GM12878 (cell line): Measurements from ENCODE around the gene DHRS9. TPM values are rescaled to one million over a fixed set of nuclear protein-coding genes. Genes with fewer than 3 reads are reported as not detected.

Source experiments
- ATAC-seq: fragments of 200-7000 bp; cut with Tn5 transposase; 3 replicates; pipeline ENCODE4 v1.9.1; 2020; ENCODE audit warnings: mild to moderate bottlenecking, moderate library complexity
- BruUV-seq: library from RNA; stranded (reverse); fragments of 400-500 nt; replicated peaks from 2 replicates; lab custom pipeline; 2021; lab: Mats Ljungman, UMichigan
- CTCF ChIA-PET: fragments of 300-600 bp; sonication (Branson Sonifier 250); formaldehyde crosslinking; extraction: SDS; loops from one replicate; lab custom pipeline; 2021; ENCODE audit warnings: inconsistent platforms; lab: Yijun Ruan, JAX
- POLR2A ChIA-PET: fragments of 350-600 bp; formaldehyde crosslinking; extraction: SDS; loops from one replicate; lab custom pipeline; 2021; ENCODE audit warnings: inconsistent platforms; lab: Charles Lee
- RAD21 ChIA-PET: fragments of 300-600 bp; sonication (Branson Sonifier 250); formaldehyde crosslinking; loops from one replicate; lab custom pipeline; 2023; ENCODE audit warnings: antibody characterized with exemption; ENCODE audit not compliant: unreplicated experiment; lab: Charles Lee
- SMC1A ChIA-PET: fragments of 300-600 bp; sonication (Branson Sonifier 250); formaldehyde crosslinking; loops from one replicate; lab custom pipeline; 2023; ENCODE audit not compliant: unreplicated experiment, uncharacterized antibody; lab: Charles Lee
- DNase-seq: peaks from one replicate; pipeline ENCODE4 v3.0.0-alpha.2; 2011; ENCODE audit warnings: low read depth, low spot score
- FAIRE-seq: peaks from 3 replicates; lab custom pipeline; 2011; peaks lifted over from hg19 to GRCh38; lab: Jason Lieb, UNC
- H2AFZ ChIP-seq: 2 replicates; pipeline ENCODE4 v1.6.0; 2011; ENCODE audit warnings: low read depth, low read length, control low read depth; ENCODE audit not compliant: control insufficient read depth
- H3K27ac ChIP-seq: 2 replicates; pipeline ENCODE4 v1.5.1; 2011; ENCODE audit warnings: control low read depth; ENCODE audit not compliant: control insufficient read depth, insufficient read depth
- H3K27me3 ChIP-seq, 2 experiments: replicated peaks in 1 of 2; 2 replicates each; pipeline versions ENCODE4 v1.6.0 to v1.6.1; 2011; ENCODE audit warnings: low read length in 1 of 2; ENCODE audit not compliant: control insufficient read depth in 2 of 2, insufficient read depth in 2 of 2
- H3K36me3 ChIP-seq, 2 experiments: 2 replicates each; pipeline ENCODE4 v1.5.1; 2011; ENCODE audit warnings: low read length in 1 of 2; ENCODE audit not compliant: control insufficient read depth in 2 of 2, insufficient read depth in 2 of 2
- H3K4me1 ChIP-seq: 2 replicates; pipeline ENCODE4 v1.6.1; 2011; ENCODE audit warnings: mild to moderate bottlenecking, low read length, moderate library complexity, mixed read lengths; ENCODE audit not compliant: control insufficient read depth, insufficient read depth
- H3K4me2 ChIP-seq: 2 replicates; pipeline ENCODE4 v1.6.0; 2011; ENCODE audit warnings: control low read depth; ENCODE audit not compliant: control insufficient read depth, insufficient read depth
- H3K4me3 ChIP-seq: fragments of 200-600 bp; sonication (generic); 2 replicates; pipeline ENCODE4 v1.5.1; 2016
- H3K79me2 ChIP-seq: 2 replicates; pipeline ENCODE4 v1.6.0; 2011; ENCODE audit warnings: low read length; ENCODE audit not compliant: control insufficient read depth, insufficient read depth
- H3K9ac ChIP-seq: 2 replicates; pipeline ENCODE4 v1.8.0; 2011; ENCODE audit warnings: low read length, control low read depth, mixed read lengths; ENCODE audit not compliant: control insufficient read depth, insufficient read depth
- H3K9me3 ChIP-seq: replicated peaks from 3 replicates; pipeline ENCODE4 v1.5.1; 2011; ENCODE audit warnings: mild to moderate bottlenecking, low read length; ENCODE audit not compliant: control insufficient read depth, insufficient read depth
- H4K20me1 ChIP-seq: 2 replicates; pipeline ENCODE4 v1.6.0; 2011; ENCODE audit not compliant: control insufficient read depth, insufficient read depth
- ASH2L ChIP-seq: fragments of 300-600, 200-600 bp; sonication (generic); IDR thresholded peaks from 2 replicates; pipeline ENCODE4 v1.6.1; 2017; ENCODE audit warnings: low read depth, mild to moderate bottlenecking, borderline replicate concordance
- FOXK2 ChIP-seq: fragments of 450-650 bp; IDR thresholded peaks from 2 replicates; pipeline ENCODE4 v1.6.1; 2017; ENCODE audit warnings: mild to moderate bottlenecking, moderate library complexity
- HCFC1 ChIP-seq: fragments of 150-350 bp; IDR thresholded peaks from 2 replicates; pipeline ENCODE4 v1.6.1; 2014; ENCODE audit warnings: low read length
- NR2C2 ChIP-seq: IDR thresholded peaks from 2 replicates; pipeline ENCODE4 v1.6.1; 2011; ENCODE audit warnings: borderline replicate concordance, low read depth; ENCODE audit not compliant: control insufficient read depth, insufficient read length
- NR2F1 ChIP-seq: fragments of 450-650 bp; conservative IDR thresholded peaks from 2 replicates; pipeline ENCODE4 v1.6.1; 2017; ENCODE audit warnings: mild to moderate bottlenecking
- RUNX3 ChIP-seq: IDR thresholded peaks from 2 replicates; pipeline ENCODE4 v1.6.1; 2012; ENCODE audit warnings: low read length, inconsistent platforms
- YY1 ChIP-seq: IDR thresholded peaks from 2 replicates; pipeline ENCODE4 v1.6.1; 2011; ENCODE audit warnings: low read depth, mild to moderate bottlenecking, low read length
- WGBS: methylation state at CpG from one replicate; pipeline ENCODE4 v1.1.6; 2016; ENCODE audit warnings: low lambda C conversion rate; ENCODE audit not compliant: insufficient replicate concordance, insufficient coverage; ENCODE audit errors: missing lambda C conversion rate; 5-methylcytosine and 5-hydroxymethylcytosine counted together
- in situ Hi-C: fragments of 300-500 bp; cut with MboI; formaldehyde crosslinking; loops from 9 replicates; pipeline ENCODE4 v1.14.3; 2018; ENCODE audit warnings: mixed read lengths
- intact Hi-C: fragments of 100-400 bp; cut with micrococcal nuclease; formaldehyde crosslinking; loops from one replicate; pipeline ENCODE4 v1.14.2; 2022; ENCODE audit not compliant: unreplicated experiment
- polyA plus RNA-seq, 11 experiments: library from polyadenylated mRNA; depleted of rRNA in 4 of 11; unstranded in 6 of 11; stranded (reverse) in 5 of 11; fragments of >200 nt; fragmentation: Nextera tagmentation in 4 of 11; fragmentation: Illumina TruSeq in 1 of 11; extraction: Ambion mirVana in 4 of 11; extraction: Trizol in 1 of 11; gene quantifications; 1 replicate in 1 of 11; 2 replicates in 10 of 11; pipeline versions ENCODE4 v1.2.1 to v1.2.3, GENCODE V29; 2011 to 2016; ENCODE audit warnings: inconsistent platforms in 2 of 11, missing spikeins in 2 of 11, low read depth in 1 of 11
- total RNA-seq, 4 experiments: library from RNA; depleted of rRNA in 3 of 4; stranded (reverse); fragments of >200 nt in 3 of 4; fragmentation: Illumina TruSeq in 1 of 4; extraction: Trizol in 1 of 4; gene quantifications; 2 replicates each; pipeline versions ENCODE4 v1.2.1 to v1.2.3, GENCODE V29; 2013 to 2021

Gene DHRS9
- total and polyA plus RNA-seq, 10 of the 15 experiments (the other 5 are each of a cell fraction or from before 2014, with no cell fraction given): 0.09 to 0.34 (median 0.13) TPM; not detected in 5

DNA sequence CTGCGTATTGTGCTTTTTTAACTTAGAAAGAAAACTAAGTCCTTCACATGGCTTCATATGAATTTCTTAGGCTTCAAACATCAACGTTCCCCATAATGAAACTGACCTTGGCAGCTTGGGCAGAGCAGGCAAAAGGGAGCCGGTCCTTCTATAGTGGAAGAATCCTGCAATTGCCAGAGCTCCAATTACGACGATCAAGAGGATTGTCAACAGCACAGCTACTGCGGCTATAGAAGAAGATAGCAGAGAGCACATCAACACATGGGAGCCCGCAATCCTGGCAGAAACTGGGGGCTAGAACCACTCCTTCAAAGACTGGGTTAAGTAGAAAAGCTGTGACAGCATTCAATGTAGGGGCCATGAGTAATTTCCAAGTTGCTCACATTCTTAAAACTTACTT lies 69.8 kb downstream of the DHRS9 start:
- ChIA-PET POLR2A (no interaction called here), CTCF (interaction anchor here (1.0 to 7.5 kb wide), 5 partner anchors 7 to 182 kb away, joined by 3 to 105 read pairs (median 6); no protein-coding TSS in a partner anchor), SMC1A (interaction anchor here (1.4 kb wide), 1 partner anchor 16 kb away, joined by 6 read pairs; no protein-coding TSS in a partner anchor), RAD21 (interaction anchor here (1.2 to 1.6 kb wide), 2 partner anchors 9 to 29 kb away, joined by 3 to 5 read pairs; no protein-coding TSS in a partner anchor)
- no peak for ATAC-seq
- no peak overlapping the region for H3K9ac ChIP-seq
- 52% methylated on average over 7 of the region's 7 CpGs for WGBS
- in situ Hi-C loops (no loop called here), intact Hi-C loops (no loop called here)
- H3K9me3 ChIP-seq: no peaks in the 10 kb centered on the region
- TF ChIP-seq YY1: no peak
- no peak for TF ChIP-seq RUNX3
- no peak for TF ChIP-seq FOXK2
- no peak for TF ChIP-seq NR2F1
- no peak for TF ChIP-seq HCFC1
- TF ChIP-seq NR2C2: no peak
- TF ChIP-seq ASH2L: no peak
- BruUV-seq: no TSS peak
- H3K4me1 ChIP-seq: no peaks in the 10 kb centered on the region
- no peaks in the 10 kb centered on the region for H3K79me2 ChIP-seq
- no peak for DNase-seq
- H3K36me3 ChIP-seq: no peaks in the 10 kb centered on the region
- FAIRE-seq: no peak
- H3K27ac ChIP-seq: no peak overlapping the region
- no peak overlapping the region for H2AFZ ChIP-seq
- H3K4me3 ChIP-seq: no peak overlapping the region
- H4K20me1 ChIP-seq: no peaks in the 10 kb centered on the region
- no peak overlapping the region for H3K4me2 ChIP-seq
- H3K27me3 ChIP-seq: no peaks in the 10 kb centered on the region
